ENCODE data around the gene ZNF853. TPM values are rescaled to one million over a fixed set of nuclear protein-coding genes. Genes with fewer than 3 reads are reported as not detected.
A peak's percentile ranks its signal among the peaks of the same experiment; 100 is the strongest.

ZNF853 gene
- total and polyA plus RNA-seq, 2 donors (not counting 1 experiment from before 2014, with no cell fraction given) = 2.5 to 6.3 TPM

DNA sequence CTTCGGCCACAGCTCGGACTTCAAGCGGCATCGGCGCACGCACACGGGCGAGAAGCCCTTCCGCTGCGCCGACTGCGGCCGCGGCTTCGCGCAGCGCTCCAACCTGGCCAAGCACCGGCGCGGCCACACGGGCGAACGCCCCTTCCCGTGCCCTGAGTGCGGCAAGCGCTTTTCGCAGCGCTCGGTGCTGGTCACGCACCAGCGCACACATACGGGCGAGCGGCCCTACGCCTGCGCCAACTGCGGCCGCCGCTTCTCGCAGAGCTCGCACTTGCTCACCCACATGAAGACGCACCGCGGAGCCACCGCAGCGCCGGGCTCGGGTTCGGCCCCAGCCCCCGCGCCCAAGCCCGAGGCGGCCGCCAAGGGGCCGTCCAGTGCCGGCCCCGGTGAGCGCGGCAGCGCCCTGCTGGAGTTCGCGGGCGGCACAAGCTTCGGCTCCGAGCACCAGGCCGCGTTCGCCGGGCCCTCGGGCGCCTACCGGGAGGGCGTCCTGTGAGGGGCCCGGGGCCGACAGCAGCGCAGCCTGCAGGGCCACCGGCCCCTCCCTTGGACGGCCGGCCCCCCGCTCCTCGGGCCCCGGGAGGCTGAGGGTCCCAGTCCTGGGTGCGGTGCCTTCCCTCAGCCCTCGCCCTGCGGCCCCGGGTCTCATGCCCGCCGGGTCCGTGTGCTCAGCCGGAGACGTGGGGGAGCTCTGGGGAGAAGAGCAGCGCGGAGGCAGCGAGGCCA, 38.9 kb downstream of the ZNF853 start:
- no peak overlapping the region for H3K27ac ChIP-seq (ENCODE audit: low read length in 2 of 2)
- TF ChIP-seq, protein P1, sequence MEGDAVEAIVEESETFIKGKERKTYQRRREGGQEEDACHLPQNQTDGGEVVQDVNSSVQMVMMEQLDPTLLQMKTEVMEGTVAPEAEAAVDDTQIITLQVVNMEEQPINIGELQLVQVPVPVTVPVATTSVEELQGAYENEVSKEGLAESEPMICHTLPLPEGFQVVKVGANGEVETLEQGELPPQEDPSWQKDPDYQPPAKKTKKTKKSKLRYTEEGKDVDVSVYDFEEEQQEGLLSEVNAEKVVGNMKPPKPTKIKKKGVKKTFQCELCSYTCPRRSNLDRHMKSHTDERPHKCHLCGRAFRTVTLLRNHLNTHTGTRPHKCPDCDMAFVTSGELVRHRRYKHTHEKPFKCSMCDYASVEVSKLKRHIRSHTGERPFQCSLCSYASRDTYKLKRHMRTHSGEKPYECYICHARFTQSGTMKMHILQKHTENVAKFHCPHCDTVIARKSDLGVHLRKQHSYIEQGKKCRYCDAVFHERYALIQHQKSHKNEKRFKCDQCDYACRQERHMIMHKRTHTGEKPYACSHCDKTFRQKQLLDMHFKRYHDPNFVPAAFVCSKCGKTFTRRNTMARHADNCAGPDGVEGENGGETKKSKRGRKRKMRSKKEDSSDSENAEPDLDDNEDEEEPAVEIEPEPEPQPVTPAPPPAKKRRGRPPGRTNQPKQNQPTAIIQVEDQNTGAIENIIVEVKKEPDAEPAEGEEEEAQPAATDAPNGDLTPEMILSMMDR (IDR thresholded peaks at IDR 0.05) = no peak
- no peak for TF ChIP-seq EZH2 (IDR thresholded peaks at IDR 0.05; ENCODE audit: borderline replicate concordance, insufficient read depth, low read depth, low read length, poor library complexity, severe bottlenecking)
- DNase-seq (peak; percentile 6), ATAC-seq (ENCODE audit: low read depth) (no peak)
- intact Hi-C loops (cut with micrococcal nuclease) = no loop called here
- POLR2A ChIA-PET = no interaction called here
- no peaks in the 10 kb centered on the region for H3K4me1 ChIP-seq (ENCODE audit: control insufficient read depth in 2 of 2, insufficient read depth in 2 of 2, low read length in 2 of 2)
- peaks cover 21% of the 10 kb centered on the region for H4K20me1 ChIP-seq (ENCODE audit: control insufficient read depth, insufficient read depth, low read length, poor library complexity, severe bottlenecking)
- no peak overlapping the region for H3K4me3 ChIP-seq (ENCODE audit: control extremely low read depth in 1 of 5, extremely low read depth in 1 of 5, insufficient read depth in 1 of 5, low read depth in 2 of 5, low read length in 4 of 5)
- H3K79me2 ChIP-seq (ENCODE audit: control insufficient read depth, insufficient read depth, low read length) = peaks cover 15% of the 10 kb centered on the region
- H3K36me3 ChIP-seq (replicated peaks in 1 of 2; ENCODE audit: control extremely low read depth in 1 of 2, control insufficient read depth in 1 of 2, extremely low read depth in 1 of 2, insufficient read depth in 2 of 2, low read length in 1 of 2) = peaks cover 0 to 31% of the 10 kb centered on the region in 2 experiments
- H2AFZ ChIP-seq (ENCODE audit: insufficient read depth, low read depth, low read length, poor library complexity, severe bottlenecking) = no peak overlapping the region
- no peaks in the 10 kb centered on the region for H3K4me1 Mint-ChIP-seq
- no peaks in the 10 kb centered on the region for H3K9me3 Mint-ChIP-seq (ENCODE audit: insufficient read depth)
- H3K27me3 Mint-ChIP-seq = no peaks in the 10 kb centered on the region
- H3K9ac ChIP-seq (ENCODE audit: low read length) = no peak overlapping the region
- H3K4me2 ChIP-seq (replicated peaks; ENCODE audit: low read depth, low read length, poor library complexity, severe bottlenecking) = no peak overlapping the region
- H3K9me3 ChIP-seq (ENCODE audit: control extremely low read depth in 1 of 3, control insufficient read depth in 2 of 3, insufficient read depth in 1 of 3, low read length in 2 of 3) = peaks cover 0 to 24% (median 0%) of the 10 kb centered on the region in 3 donors
- no peak overlapping the region for H3K4me3 Mint-ChIP-seq
- WGBS (ENCODE audit: insufficient coverage) = 99% methylated on average over 93 of the region's 94 CpGs
- CTCF ChIA-PET = no interaction called here
- H3K27me3 ChIP-seq (replicated peaks in 1 of 4; ENCODE audit: control extremely low read depth in 1 of 4, control insufficient read depth in 3 of 4, insufficient read depth in 4 of 4, low read length in 3 of 4) = no peaks in the 10 kb centered on the region
- no peak overlapping the region for H3K27ac Mint-ChIP-seq

DNA sequence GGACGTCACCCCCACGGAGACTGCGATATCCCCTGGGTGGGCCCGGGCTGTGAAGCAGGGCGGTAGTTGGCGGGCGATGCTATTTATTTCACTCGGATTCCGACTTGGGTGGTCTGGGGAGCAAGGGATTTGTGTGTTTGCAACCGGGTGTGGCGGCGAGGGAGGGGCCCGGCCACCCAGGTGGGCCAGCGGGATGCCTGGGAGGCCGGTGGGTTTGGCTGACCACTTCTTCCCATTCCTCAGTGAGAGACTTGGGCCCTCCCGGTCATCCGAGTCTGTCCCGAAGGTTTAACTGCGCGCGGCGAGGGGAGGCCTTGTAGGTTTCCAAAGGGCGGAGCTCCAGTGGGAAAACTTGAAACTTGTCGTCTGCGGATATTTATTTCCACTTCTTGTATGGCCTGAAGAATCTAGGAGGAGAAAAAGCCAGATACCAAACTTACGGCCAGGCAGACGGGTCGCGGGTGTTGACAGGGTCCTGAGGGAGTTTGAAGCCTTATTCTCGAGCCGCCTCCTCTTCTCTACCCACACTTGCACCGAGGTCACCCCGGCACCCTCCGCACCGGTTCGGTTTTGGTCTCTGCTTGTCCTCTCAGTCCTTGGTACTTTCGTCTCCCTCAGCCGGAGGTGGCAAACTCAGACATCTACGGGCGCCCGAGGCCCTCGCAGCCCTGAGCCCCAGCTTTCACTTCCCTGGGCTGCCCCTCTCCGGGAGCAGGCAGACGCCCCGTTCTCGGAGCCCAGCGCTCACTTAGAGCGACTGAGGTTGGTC, 39.6 kb downstream of the ZNF853 start:
- intact Hi-C loops (cut with micrococcal nuclease) = no loop called here
- no peak overlapping the region for H3K4me3 Mint-ChIP-seq
- POLR2A ChIA-PET = no interaction called here

More for the DNA sequence above, 39.6 kb downstream of the ZNF853 start:
- H3K27ac ChIP-seq (ENCODE audit: low read length in 2 of 2) = no peak overlapping the region
- no peaks in the 10 kb centered on the region for H3K27me3 ChIP-seq (replicated peaks in 1 of 4; ENCODE audit: control extremely low read depth in 1 of 4, control insufficient read depth in 3 of 4, insufficient read depth in 4 of 4, low read length in 3 of 4)
- H3K4me2 ChIP-seq (replicated peaks; ENCODE audit: low read depth, low read length, poor library complexity, severe bottlenecking) = no peak overlapping the region
- no peak overlapping the region for H3K9ac ChIP-seq (ENCODE audit: low read length)
- 98% methylated on average over 41 of the region's 48 CpGs for WGBS (ENCODE audit: insufficient coverage)
- H4K20me1 ChIP-seq (ENCODE audit: control insufficient read depth, insufficient read depth, low read length, poor library complexity, severe bottlenecking) = peaks cover 13% of the 10 kb centered on the region
- Mint-ChIP-seq H3K9me3 (ENCODE audit: insufficient read depth) (no peaks in the 10 kb centered on the region), H3K27me3 (no peaks in the 10 kb centered on the region), H3K4me1 (no peaks in the 10 kb centered on the region), H3K27ac (no peak overlapping the region)
- DNase-seq (peak; percentile 6), ATAC-seq (ENCODE audit: low read depth) (no peak)
- H3K79me2 ChIP-seq (ENCODE audit: control insufficient read depth, insufficient read depth, low read length) = peaks cover 15% of the 10 kb centered on the region
- no peak overlapping the region for H3K4me3 ChIP-seq (ENCODE audit: control extremely low read depth in 1 of 5, extremely low read depth in 1 of 5, insufficient read depth in 1 of 5, low read depth in 2 of 5, low read length in 4 of 5)
- CTCF ChIA-PET = no interaction called here
- peaks cover 0 to 24% (median 0%) of the 10 kb centered on the region in 3 donors for H3K9me3 ChIP-seq (ENCODE audit: control extremely low read depth in 1 of 3, control insufficient read depth in 2 of 3, insufficient read depth in 1 of 3, low read length in 2 of 3)
- H2AFZ ChIP-seq (ENCODE audit: insufficient read depth, low read depth, low read length, poor library complexity, severe bottlenecking) = no peak overlapping the region
- TF ChIP-seq EZH2 (IDR thresholded peaks at IDR 0.05; ENCODE audit: borderline replicate concordance, insufficient read depth, low read depth, low read length, poor library complexity, severe bottlenecking) = no peak
- TF ChIP-seq, protein P1 (IDR thresholded peaks at IDR 0.05) = no peak
- H3K36me3 ChIP-seq (replicated peaks in 1 of 2; ENCODE audit: control extremely low read depth in 1 of 2, control insufficient read depth in 1 of 2, extremely low read depth in 1 of 2, insufficient read depth in 2 of 2, low read length in 1 of 2) = peaks cover 0 to 23% of the 10 kb centered on the region in 2 experiments
- no peaks in the 10 kb centered on the region for H3K4me1 ChIP-seq (ENCODE audit: control insufficient read depth in 2 of 2, insufficient read depth in 2 of 2, low read length in 2 of 2)

All from B cell (primary cell).